GM06990 (cell line): ENCODE results near the gene EPM2A.
"Not testable (repeated sequence)": the region's sequence is repeated elsewhere in the genome, so short reads cannot be mapped to it uniquely, and the experiment has no call there.

ENCODE experiments used
- DNase-seq: peaks from one replicate; pipeline ENCODE4 v3.0.0-alpha.2; 2011; ENCODE audit not compliant: insufficient read length; ENCODE audit errors: extremely low read depth
- H3K27me3 ChIP-seq: replicated peaks from 2 replicates; pipeline ENCODE4 v1.6.0; 2011; ENCODE audit warnings: low read length; ENCODE audit not compliant: control insufficient read depth, insufficient read depth
- H3K36me3 ChIP-seq: 2 replicates; pipeline ENCODE4 v1.5.1; 2011; ENCODE audit warnings: low read length; ENCODE audit not compliant: control insufficient read depth, insufficient read depth
- H3K4me3 ChIP-seq: replicated peaks from 2 replicates; pipeline ENCODE4 v1.5.1; 2011; ENCODE audit warnings: low read depth, mild to moderate bottlenecking, control low read depth, low read length
- TF ChIP-seq, protein P1 (sequence below): IDR thresholded peaks from 2 replicates; pipeline ENCODE4 v1.5.1; 2011; ENCODE audit warnings: low read length, control low read depth, mild to moderate bottlenecking, inconsistent platforms; ENCODE audit not compliant: insufficient read depth, poor library complexity, severe bottlenecking

The EPM2A gene

DNA sequence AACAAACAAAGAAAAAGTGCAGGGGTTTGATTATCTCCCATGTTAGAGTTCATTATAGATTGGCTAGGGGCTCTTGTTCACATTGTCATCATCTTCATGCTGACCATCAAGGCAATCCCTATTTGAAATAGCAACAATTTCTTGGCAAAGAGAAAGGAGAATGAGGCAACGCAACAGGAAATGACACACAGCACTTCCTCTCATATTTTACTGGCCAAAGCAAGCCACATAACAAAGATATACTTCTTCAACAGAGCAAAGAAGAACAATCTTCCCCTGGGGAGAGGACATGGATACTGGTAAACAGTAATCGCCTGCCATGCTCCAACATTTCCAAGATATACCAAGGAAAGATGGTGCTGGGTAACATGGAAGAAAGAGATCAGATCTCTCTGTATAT is 29.8 kb downstream of the EPM2A start:
- H3K36me3 ChIP-seq: no peaks in the 10 kb centered on the region
- TF ChIP-seq, protein P1, sequence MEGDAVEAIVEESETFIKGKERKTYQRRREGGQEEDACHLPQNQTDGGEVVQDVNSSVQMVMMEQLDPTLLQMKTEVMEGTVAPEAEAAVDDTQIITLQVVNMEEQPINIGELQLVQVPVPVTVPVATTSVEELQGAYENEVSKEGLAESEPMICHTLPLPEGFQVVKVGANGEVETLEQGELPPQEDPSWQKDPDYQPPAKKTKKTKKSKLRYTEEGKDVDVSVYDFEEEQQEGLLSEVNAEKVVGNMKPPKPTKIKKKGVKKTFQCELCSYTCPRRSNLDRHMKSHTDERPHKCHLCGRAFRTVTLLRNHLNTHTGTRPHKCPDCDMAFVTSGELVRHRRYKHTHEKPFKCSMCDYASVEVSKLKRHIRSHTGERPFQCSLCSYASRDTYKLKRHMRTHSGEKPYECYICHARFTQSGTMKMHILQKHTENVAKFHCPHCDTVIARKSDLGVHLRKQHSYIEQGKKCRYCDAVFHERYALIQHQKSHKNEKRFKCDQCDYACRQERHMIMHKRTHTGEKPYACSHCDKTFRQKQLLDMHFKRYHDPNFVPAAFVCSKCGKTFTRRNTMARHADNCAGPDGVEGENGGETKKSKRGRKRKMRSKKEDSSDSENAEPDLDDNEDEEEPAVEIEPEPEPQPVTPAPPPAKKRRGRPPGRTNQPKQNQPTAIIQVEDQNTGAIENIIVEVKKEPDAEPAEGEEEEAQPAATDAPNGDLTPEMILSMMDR: no peak
- no peaks in the 10 kb centered on the region for H3K27me3 ChIP-seq
- no peak overlapping the region for H3K4me3 ChIP-seq
- no peak for DNase-seq

DNA sequence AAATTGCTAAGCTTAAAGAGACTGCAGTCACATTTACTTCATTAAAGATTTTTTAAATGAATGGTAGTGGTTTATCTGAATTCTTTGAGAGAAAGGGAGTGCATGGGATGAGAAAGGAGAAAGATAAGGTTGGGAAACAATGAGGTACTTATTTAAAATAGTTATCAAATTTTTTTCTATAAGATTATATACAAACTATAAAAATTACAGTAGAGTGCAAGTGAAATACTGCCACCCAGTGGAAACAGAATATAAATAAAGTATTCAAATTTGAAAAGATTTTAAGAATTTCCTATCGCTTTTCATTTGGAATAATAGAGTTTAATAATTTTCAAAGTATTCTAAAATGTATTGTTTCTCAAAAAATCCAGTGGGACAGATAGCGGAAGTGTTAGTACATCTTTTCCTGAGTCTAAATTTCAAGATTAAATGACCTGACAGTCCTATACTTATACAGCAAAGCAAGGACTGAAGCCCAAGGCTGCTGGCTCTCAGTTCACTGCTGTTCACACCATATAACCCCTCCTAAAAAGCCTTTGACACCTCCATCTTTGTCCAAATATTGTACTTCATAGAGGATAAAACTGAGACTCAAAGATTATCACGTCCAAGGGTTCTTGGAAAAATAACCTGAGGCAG is 31.1 kb downstream of the EPM2A start:
- DNase-seq: no peak
- Histone ChIP-seq H3K36me3 (no peaks in the 10 kb centered on the region), H3K27me3 (no peaks in the 10 kb centered on the region), H3K4me3 (no peak overlapping the region)
- TF ChIP-seq, protein P1: no peak

- TF ChIP-seq, protein P1: no peak
- no peak for DNase-seq
- no peaks in the 10 kb centered on the region for H3K36me3 ChIP-seq
- no peak overlapping the region for H3K4me3 ChIP-seq
- no peaks in the 10 kb centered on the region for H3K27me3 ChIP-seq
These were observed 35.9 kb downstream of the EPM2A start for GRCh38 chr6:145699462-145699861.

- not testable (repeated sequence) for H3K36me3 ChIP-seq, H3K4me3 ChIP-seq, DNase-seq, H3K27me3 ChIP-seq
These were observed 37.9 kb downstream of the EPM2A start for GRCh38 chr6:145697401-145697800.

DNA sequence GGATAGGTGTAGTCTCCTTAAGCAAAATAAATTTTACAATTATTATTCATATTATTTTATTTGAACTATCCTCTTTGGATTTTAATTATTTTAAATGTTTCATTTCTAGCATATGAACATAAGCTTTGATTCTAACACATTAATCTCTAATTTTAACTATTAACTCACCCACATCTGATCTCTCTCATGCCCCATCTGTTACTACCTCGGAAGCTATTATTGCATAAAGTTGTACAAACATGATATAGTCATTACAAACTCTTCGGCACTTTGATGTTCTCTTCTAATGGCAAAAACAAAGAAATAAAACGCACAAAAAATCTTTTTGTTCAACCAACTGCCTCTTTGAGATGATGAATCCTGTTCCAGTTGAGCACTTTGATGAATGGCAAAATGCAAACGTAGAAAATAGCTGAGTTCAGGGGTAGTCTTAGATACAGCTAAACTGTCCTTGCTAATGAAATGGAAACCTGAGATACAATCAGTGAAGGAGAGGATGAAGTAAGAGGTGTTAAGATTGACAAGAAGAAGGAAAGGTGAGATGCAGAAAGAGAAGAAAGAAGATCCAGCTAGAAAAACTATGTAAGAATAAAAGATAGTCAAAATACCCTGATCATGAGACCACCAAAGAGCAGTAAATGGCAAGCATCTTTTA is 41.1 kb downstream of the EPM2A start:
- no peaks in the 10 kb centered on the region for H3K27me3 ChIP-seq
- TF ChIP-seq, protein P1: no peak
- no peak for DNase-seq

GRCh38 chr6:145690969-145691368 is 44.4 kb downstream of the EPM2A start:
- TF ChIP-seq, protein P1: no peak
- Histone ChIP-seq H3K4me3 (no peak overlapping the region), H3K27me3 (no peaks in the 10 kb centered on the region), H3K36me3 (no peaks in the 10 kb centered on the region)
- DNase-seq: no peak

More for the DNA sequence above, 41.1 kb downstream of the EPM2A start:
- H3K4me3 ChIP-seq: no peak overlapping the region
- H3K36me3 ChIP-seq: no peaks in the 10 kb centered on the region
